ENCODE measurements around the gene PIGW.

DNA sequence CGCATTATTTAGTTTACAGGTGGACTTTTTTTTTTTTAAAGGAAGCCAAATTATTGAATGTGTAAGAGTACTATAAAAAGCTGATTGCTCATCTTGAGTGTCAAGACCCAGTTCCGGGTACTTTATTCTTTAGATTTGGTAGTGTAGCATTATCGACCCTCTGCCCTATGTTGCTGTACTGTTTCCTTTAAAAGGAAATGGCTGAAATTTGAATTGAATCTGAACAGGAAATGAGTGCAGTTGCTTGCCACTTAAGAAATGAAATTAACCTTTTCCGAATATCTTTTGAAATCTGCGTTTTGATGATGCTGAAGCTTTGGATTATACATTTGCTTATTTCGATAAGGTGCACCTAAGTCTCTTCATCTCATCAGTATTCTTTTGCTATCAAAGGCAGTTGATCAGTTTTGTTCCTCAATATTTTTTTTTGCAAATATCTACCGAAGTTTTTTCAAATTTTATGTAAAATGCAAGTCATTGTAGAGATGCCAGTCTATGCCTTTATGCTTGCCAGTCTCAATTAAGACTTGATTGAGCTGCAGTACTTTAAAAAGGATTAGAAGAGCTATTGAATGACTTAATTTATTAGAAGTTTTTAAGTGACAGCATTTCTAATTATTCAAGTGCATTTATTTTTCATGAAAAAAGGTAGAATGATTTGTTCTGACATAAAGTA is 11.8 kb downstream of the PIGW start:
- TF ChIP-seq, protein P1, sequence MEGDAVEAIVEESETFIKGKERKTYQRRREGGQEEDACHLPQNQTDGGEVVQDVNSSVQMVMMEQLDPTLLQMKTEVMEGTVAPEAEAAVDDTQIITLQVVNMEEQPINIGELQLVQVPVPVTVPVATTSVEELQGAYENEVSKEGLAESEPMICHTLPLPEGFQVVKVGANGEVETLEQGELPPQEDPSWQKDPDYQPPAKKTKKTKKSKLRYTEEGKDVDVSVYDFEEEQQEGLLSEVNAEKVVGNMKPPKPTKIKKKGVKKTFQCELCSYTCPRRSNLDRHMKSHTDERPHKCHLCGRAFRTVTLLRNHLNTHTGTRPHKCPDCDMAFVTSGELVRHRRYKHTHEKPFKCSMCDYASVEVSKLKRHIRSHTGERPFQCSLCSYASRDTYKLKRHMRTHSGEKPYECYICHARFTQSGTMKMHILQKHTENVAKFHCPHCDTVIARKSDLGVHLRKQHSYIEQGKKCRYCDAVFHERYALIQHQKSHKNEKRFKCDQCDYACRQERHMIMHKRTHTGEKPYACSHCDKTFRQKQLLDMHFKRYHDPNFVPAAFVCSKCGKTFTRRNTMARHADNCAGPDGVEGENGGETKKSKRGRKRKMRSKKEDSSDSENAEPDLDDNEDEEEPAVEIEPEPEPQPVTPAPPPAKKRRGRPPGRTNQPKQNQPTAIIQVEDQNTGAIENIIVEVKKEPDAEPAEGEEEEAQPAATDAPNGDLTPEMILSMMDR (IDR thresholded peaks at IDR 0.05) = no peak
- TF ChIP-seq POLR2A (IDR thresholded peaks at IDR 0.05; ENCODE audit: low read length) = no peak

Data from A549 (cell line).